Coronary artery (tissue), 2 donors: ENCODE results near the gene NDUFB3.
A peak's percentile ranks its signal among the peaks of the same experiment; 100 is the strongest.

Experiments
- DNase-seq: peaks from one replicate; pipeline ENCODE4 v3.0.0-alpha.2; 2017; ENCODE audit warnings: low spot score
- H3K27ac ChIP-seq, 2 donors: fragments of 200-600 bp; sonication (generic); one replicate each; pipeline ENCODE4 v1.5.1; 2016 to 2019
- H3K4me3 ChIP-seq: fragments of 200-600 bp; sonication (generic); 2 replicates; pipeline ENCODE4 v1.5.1; 2016; ENCODE audit warnings: mild to moderate bottlenecking, moderate library complexity
- CTCF ChIP-seq: fragments of 200-600 bp; sonication (generic); IDR thresholded peaks from one replicate; pipeline ENCODE4 v1.5.1; 2019; ENCODE audit warnings: antibody characterized with exemption

The NDUFB3 gene

GRCh38 chr2:201118961-201119854, 47.4 kb downstream of the NDUFB3 start:
- no peak for DNase-seq

DNA sequence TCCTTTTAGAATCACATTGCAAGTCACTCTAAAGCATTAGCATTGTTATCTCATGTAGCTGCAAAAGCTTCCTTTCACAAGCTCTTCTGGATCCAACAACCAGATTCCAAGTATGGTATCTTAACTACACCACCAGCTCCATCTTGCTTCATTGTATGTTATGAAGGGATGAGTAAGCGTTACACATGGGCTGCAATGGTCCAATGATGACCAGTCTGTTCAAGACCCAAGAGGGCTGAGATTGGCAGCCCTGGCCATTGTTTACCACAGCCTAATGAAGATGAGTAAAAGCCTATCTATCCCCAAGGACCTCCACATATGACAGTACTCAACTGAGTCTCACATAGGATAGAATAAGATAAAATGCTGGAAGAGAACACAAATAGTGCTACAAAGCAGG, 50.5 kb downstream of the NDUFB3 start:
- peak overlapping the region; percentile 62 for H3K4me3 ChIP-seq
- H3K27ac ChIP-seq: peak overlapping the region in 1 of 2 donors; percentile 87

More at GRCh38 chr2:201118961-201119854, 47.4 kb downstream of the NDUFB3 start:
- peak overlapping the region; percentile 86 for H3K4me3 ChIP-seq
- no peak for TF ChIP-seq CTCF
- H3K27ac ChIP-seq: peak overlapping the region; percentile 93 to 98

DNA sequence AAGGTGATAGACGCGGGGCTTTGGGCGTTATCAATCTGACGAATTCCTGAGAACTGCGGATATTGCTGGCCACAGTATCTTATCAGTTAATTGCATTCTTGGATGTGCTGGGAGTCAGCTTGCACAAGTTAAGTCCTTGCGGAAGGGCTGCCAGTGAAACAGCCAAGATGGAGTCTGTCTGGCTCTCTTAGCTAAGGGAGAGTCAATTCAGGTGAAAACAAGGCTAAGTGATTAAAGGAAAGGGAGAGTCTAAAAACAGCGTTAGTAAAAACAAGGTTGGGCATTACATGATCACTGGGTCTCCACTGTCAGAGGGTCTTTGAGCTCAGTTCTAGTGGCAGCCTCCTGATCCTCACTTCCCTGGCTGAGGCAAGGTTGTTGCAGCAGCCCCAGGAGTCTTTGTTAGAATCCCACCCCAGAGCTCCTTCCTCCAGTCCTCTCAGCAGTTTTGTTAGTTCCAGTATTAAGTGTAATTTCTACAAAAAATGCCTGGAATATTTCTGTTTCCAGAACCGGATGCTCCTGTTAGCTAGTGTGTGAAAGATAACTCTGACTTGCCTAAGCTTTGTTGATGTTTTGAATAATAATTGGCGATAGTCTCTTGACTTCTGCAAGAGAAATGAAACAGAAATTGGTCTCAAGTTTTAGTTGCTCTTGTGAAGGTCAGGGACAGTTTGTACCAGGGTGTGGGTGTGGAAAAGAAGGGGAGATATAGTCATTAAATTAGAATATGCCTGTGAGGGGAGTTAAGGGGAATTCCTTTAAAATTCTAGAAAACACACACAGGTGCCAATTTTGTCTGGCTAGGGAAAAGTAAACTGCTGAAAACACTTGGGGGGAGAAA, 54.7 kb downstream of the NDUFB3 start:
- peak overlapping the region; percentile 62 for H3K4me3 ChIP-seq
- no peak for DNase-seq

More for the DNA sequence above, 50.5 kb downstream of the NDUFB3 start:
- TF ChIP-seq CTCF: no peak
- no peak for DNase-seq

DNA sequence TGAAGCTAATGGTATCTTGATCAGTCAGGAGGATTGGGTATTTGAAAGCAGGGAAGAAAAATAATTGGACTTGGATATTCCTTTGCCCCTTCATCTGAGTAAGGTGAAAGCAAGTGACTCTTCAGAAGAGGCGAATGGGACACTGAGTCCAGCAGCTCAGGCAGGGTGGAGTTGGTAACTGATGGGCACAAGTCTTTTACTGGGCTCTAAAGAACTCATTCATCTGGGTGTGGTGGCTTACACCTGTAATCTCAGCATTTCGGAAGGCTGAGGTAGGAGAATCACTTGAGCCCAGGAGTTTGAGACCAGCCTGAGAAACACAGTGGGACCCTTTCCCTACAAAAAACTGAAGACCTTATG, 55.3 kb downstream of the NDUFB3 start:
- H3K4me3 ChIP-seq: peak overlapping the region; percentile 62
- no peak for TF ChIP-seq CTCF
- H3K27ac ChIP-seq: peak overlapping the region; percentile 80 to 87
- DNase-seq: no peak

More for the DNA sequence above, 54.7 kb downstream of the NDUFB3 start:
- peak overlapping the region; percentile 80 to 87 for H3K27ac ChIP-seq
- TF ChIP-seq CTCF: no peak

GRCh38 chr2:201127570-201127969, 55.8 kb downstream of the NDUFB3 start:
- DNase-seq: no peak
- H3K4me3 ChIP-seq: peak overlapping the region; percentile 62

GRCh38 chr2:201128033-201128432, 56.2 kb downstream of the NDUFB3 start:
- DNase-seq: no peak
- peak overlapping the region; percentile 80 to 87 for H3K27ac ChIP-seq
- no peak for TF ChIP-seq CTCF
- H3K4me3 ChIP-seq: peak overlapping the region; percentile 62

More at GRCh38 chr2:201127570-201127969, 55.8 kb downstream of the NDUFB3 start:
- TF ChIP-seq CTCF: no peak
- H3K27ac ChIP-seq: peak overlapping the region; percentile 80 to 87
